IMR-90 (cell line): Measurements from ENCODE around the gene RHBDD2. TPM values are rescaled to one million over a fixed set of nuclear protein-coding genes. Genes with fewer than 3 reads are reported as not detected.

ENCODE experiments used
- ATAC-seq: fragments of 200-7000 bp; cut with Tn5 transposase; 2 replicates; pipeline ENCODE4 v1.9.1; 2020; ENCODE audit warnings: low read depth, mild to moderate bottlenecking, moderate library complexity
- BruUV-seq: library from RNA; stranded (reverse); fragments of 400-500 nt; replicated peaks from 2 replicates; lab custom pipeline; 2021; lab: Mats Ljungman, UMichigan
- CTCF ChIA-PET: fragments of 300-600 bp; formaldehyde crosslinking; extraction: SDS; loops from one replicate; lab custom pipeline; 2021; ENCODE audit warnings: antibody characterized with exemption; lab: Yijun Ruan, JAX
- POLR2A ChIA-PET: fragments of 300-600 bp; sonication (Branson Sonifier 250); formaldehyde crosslinking; loops from one replicate; lab custom pipeline; 2022; ENCODE audit warnings: antibody characterized with exemption; ENCODE audit not compliant: unreplicated experiment; lab: Charles Lee
- DNase-seq: peaks from one replicate; pipeline ENCODE4 v3.0.0; 2013
- H2AFZ ChIP-seq: replicated peaks from 2 replicates; pipeline ENCODE3; 2013; ENCODE audit warnings: low read length, mild to moderate bottlenecking; ENCODE audit not compliant: poor library complexity
- H2AK5ac ChIP-seq: 2 replicates; pipeline ENCODE4 v1.6.1; 2013; ENCODE audit warnings: low read depth, low read length, inconsistent platforms
- H2AK9ac ChIP-seq: replicated peaks from 2 replicates; pipeline ENCODE3; 2013; ENCODE audit warnings: mild to moderate bottlenecking, low read depth, low read length, moderate library complexity; ENCODE audit not compliant: poor library complexity
- H2BK120ac ChIP-seq: 2 replicates; pipeline ENCODE4 v1.6.1; 2013; ENCODE audit warnings: low read depth, low read length, inconsistent platforms
- H2BK15ac ChIP-seq: 3 replicates; pipeline ENCODE4 v1.6.1; 2013; ENCODE audit warnings: low read depth, low read length, inconsistent platforms
- H2BK20ac ChIP-seq: 2 replicates; pipeline ENCODE4 v1.6.1; 2013; ENCODE audit warnings: low read depth, mild to moderate bottlenecking, inconsistent platforms, low read length, moderate library complexity
- H2BK5ac ChIP-seq: 2 replicates; pipeline ENCODE4 v1.6.1; 2013; ENCODE audit warnings: mild to moderate bottlenecking, low read depth, low read length, inconsistent platforms; ENCODE audit not compliant: poor library complexity, severe bottlenecking
- H3K14ac ChIP-seq: replicated peaks from 2 replicates; pipeline ENCODE4 v1.6.1; 2013; ENCODE audit warnings: low read depth, low read length, inconsistent platforms
- H3K18ac ChIP-seq: 2 replicates; pipeline ENCODE4 v1.6.1; 2013; ENCODE audit warnings: low read depth, low read length, control low read depth
- H3K23ac ChIP-seq: 2 replicates; pipeline ENCODE4 v1.6.1; 2013; ENCODE audit warnings: low read depth, low read length, inconsistent platforms
- H3K27ac ChIP-seq: 2 replicates; pipeline ENCODE4 v1.5.1; 2013; ENCODE audit warnings: mild to moderate bottlenecking, control low read depth, low read length; ENCODE audit not compliant: insufficient read depth
- H3K27me3 ChIP-seq: 2 replicates; pipeline ENCODE4 v1.6.1; 2013; ENCODE audit warnings: low read length; ENCODE audit not compliant: control insufficient read depth, insufficient read depth
- H3K36me3 ChIP-seq: 2 replicates; pipeline ENCODE4 v1.6.1; 2013; ENCODE audit warnings: low read length, mixed read lengths; ENCODE audit not compliant: control insufficient read depth, insufficient read depth
- H3K4ac ChIP-seq: 2 replicates; pipeline ENCODE4 v1.6.1; 2013; ENCODE audit warnings: low read depth, low read length, inconsistent platforms
- H3K4me1 ChIP-seq: 2 replicates; pipeline ENCODE4 v1.6.1; 2013; ENCODE audit warnings: low read length, mixed read lengths; ENCODE audit not compliant: control insufficient read depth, insufficient read depth
- H3K4me2 ChIP-seq: 2 replicates; pipeline ENCODE4 v1.6.1; 2013; ENCODE audit warnings: low read depth, mild to moderate bottlenecking, control low read depth, low read length, moderate library complexity
- H3K4me3 ChIP-seq: 2 replicates; pipeline ENCODE4 v1.5.1; 2013; ENCODE audit warnings: low read depth, mild to moderate bottlenecking, control low read depth, low read length, moderate library complexity; ENCODE audit not compliant: insufficient read depth
- H3K56ac ChIP-seq: 2 replicates; pipeline ENCODE4 v1.6.1; 2013; ENCODE audit warnings: low read length, inconsistent platforms; ENCODE audit not compliant: insufficient read depth; ENCODE audit errors: extremely low read depth
- H3K79me1 ChIP-seq, 2 experiments: 2 replicates each; pipeline ENCODE4 v1.6.1; 2013; ENCODE audit warnings: low read length in 2 of 2, inconsistent platforms in 1 of 2, low read depth in 1 of 2
- H3K9ac ChIP-seq: 2 replicates; pipeline ENCODE4 v1.6.1; 2013; ENCODE audit warnings: low read depth, low read length, control low read depth
- H3K9me1 ChIP-seq: 2 replicates; pipeline ENCODE4 v1.6.1; 2013; ENCODE audit warnings: low read length, inconsistent platforms; ENCODE audit not compliant: insufficient read depth
- H3K9me3 ChIP-seq: 2 replicates; pipeline ENCODE4 v1.6.1; 2013; ENCODE audit warnings: low read length; ENCODE audit not compliant: control insufficient read depth, insufficient read depth
- H4K20me1 ChIP-seq: 2 replicates; pipeline ENCODE4 v1.6.1; 2013; ENCODE audit warnings: low read length, inconsistent platforms; ENCODE audit not compliant: insufficient read depth
- H4K5ac ChIP-seq: 2 replicates; pipeline ENCODE4 v1.6.1; 2013; ENCODE audit warnings: mild to moderate bottlenecking, low read depth, low read length, control low read depth
- H4K8ac ChIP-seq, 2 experiments: 2 replicates each; pipeline ENCODE4 v1.6.1; 2013; ENCODE audit warnings: low read depth in 2 of 2, low read length in 2 of 2, control low read depth in 1 of 2, inconsistent platforms in 1 of 2
- H4K91ac ChIP-seq: 2 replicates; pipeline ENCODE4 v1.6.1; 2013; ENCODE audit warnings: low read depth, low read length, inconsistent platforms; ENCODE audit not compliant: insufficient read depth
- BHLHE40 ChIP-seq: fragments of 150-350 bp; IDR thresholded peaks from 2 replicates; pipeline ENCODE4 v1.6.1; 2016; ENCODE audit warnings: mild to moderate bottlenecking, low read depth, low read length
- CEBPB ChIP-seq: IDR thresholded peaks from 2 replicates; pipeline ENCODE4 v1.6.1; 2012; ENCODE audit warnings: low read depth, low read length, improper control_type of control experiment
- WGBS, 2 experiments: methylation state at CpG; one replicate each; pipeline versions ENCODE4 v1.1.5 to v1.1.7; 2013; ENCODE audit warnings: missing lambda C conversion rate in 2 of 2; ENCODE audit not compliant: insufficient read length in 1 of 2; ENCODE audit errors: extremely low coverage in 2 of 2; 5-methylcytosine and 5-hydroxymethylcytosine counted together
- dilution Hi-C: fragments of 300-500 bp; cut with HindIII; formaldehyde crosslinking; loops from one replicate; pipeline ENCODE4 v1.14.3; 2018; ENCODE audit warnings: low sequenced_read_pairs; ENCODE audit not compliant: unreplicated experiment
- in situ Hi-C: fragments of 300-500 bp; cut with MboI; formaldehyde crosslinking; loops from 3 replicates; pipeline ENCODE4 v1.14.3; 2019; ENCODE audit warnings: low sequenced_read_pairs, inconsistent platforms, mixed read lengths
- intact Hi-C: fragments of 100-400 bp; cut with micrococcal nuclease; formaldehyde crosslinking; loops from 2 replicates; pipeline ENCODE4 v1.10.0; 2022
- polyA plus RNA-seq, 3 experiments: library from polyadenylated mRNA; depleted of rRNA; stranded (reverse); fragments of >200 nt; gene quantifications; 2 replicates each; pipeline ENCODE4 v1.2.3, GENCODE V29; 2012; ENCODE audit warnings: low replicate concordance in 1 of 3
- total RNA-seq: library from RNA; depleted of rRNA; stranded (reverse); fragments of >200 nt; gene quantifications from 2 replicates; pipeline ENCODE4 v1.2.3, GENCODE V29; 2012

The RHBDD2 gene
- total and polyA plus RNA-seq, 2 of the 4 experiments (the other 2 are of a cell fraction) = 9.7 to 42.4 TPM

GRCh38 chr7:75879771-75880184, 944 bp downstream of the RHBDD2 start:
- Histone ChIP-seq H3K9me3 (no peaks in the 10 kb centered on the region), H2BK20ac (no peak overlapping the region), H3K79me1 (peaks cover 24 to 49% of the 10 kb centered on the region in 2 experiments), H4K5ac (peak overlapping the region; percentile 76; the same call in 1 of the 2 replicates), H2AK5ac (peak overlapping the region; percentile 80; the same call in 1 of the 2 replicates), H2BK15ac (no peak overlapping the region), H4K8ac (peak overlapping the region; percentile 36 to 90; a peak in 3 of 4 replicates), H2AFZ (no peak overlapping the region), H3K4ac (peak overlapping the region; percentile 95; the same call in 1 of the 2 replicates), H3K23ac (peak overlapping the region; percentile 94), H3K14ac (peak overlapping the region; percentile 96), H3K4me1 (peaks cover 6% of the 10 kb centered on the region), H3K56ac (peak overlapping the region; percentile 63), H3K9ac (peak overlapping the region; percentile 79), H4K20me1 (peaks cover 10% of the 10 kb centered on the region; the same call in 1 of the 2 replicates), H3K27ac (peak overlapping the region; percentile 86), H3K36me3 (peaks cover 27% of the 10 kb centered on the region), H2AK9ac (peak overlapping the region; percentile 90), H3K18ac (peak overlapping the region; percentile 14; the same call in 1 of the 2 replicates), H3K27me3 (no peaks in the 10 kb centered on the region), H2BK5ac (peak overlapping the region; percentile 85), H4K91ac (peak overlapping the region; percentile 69; the same call in 1 of the 2 replicates), H3K4me2 (peak overlapping the region; percentile 99), H3K9me1 (peaks cover 15% of the 10 kb centered on the region), H2BK120ac (no peak overlapping the region), H3K4me3 (peak overlapping the region; percentile 91)
- in situ Hi-C loops = no loop called here
- ChIA-PET CTCF (no interaction called here), POLR2A (no interaction called here)
- BruUV-seq = TSS peak; percentile 57
- WGBS, 2 experiments = no CpG with 5 or more reads among the region's 8 CpGs
- DNase-seq (peak; percentile 78), ATAC-seq (no peak)
- dilution Hi-C loops = no loop called here
- intact Hi-C loops = no loop called here
- TF ChIP-seq CEBPB = peak; percentile 92
- no peak for TF ChIP-seq BHLHE40
